HUES6 (cell line): Measurements from ENCODE around the gene CHSY1.
"Not testable (repeated sequence)": the region's sequence is repeated elsewhere in the genome, so short reads cannot be mapped to it uniquely, and the experiment has no call there.

Experiments used
- H3K27ac ChIP-seq: 2 replicates; pipeline ENCODE4 v1.7.0; 2013; ENCODE audit warnings: low read depth, mild to moderate bottlenecking, low read length, inconsistent platforms
- H3K27me3 ChIP-seq: 2 replicates; pipeline ENCODE4 v1.6.1; 2013; ENCODE audit warnings: low read length; ENCODE audit not compliant: control insufficient read depth, insufficient read depth
- H3K36me3 ChIP-seq: 2 replicates; pipeline ENCODE4 v1.6.1; 2013; ENCODE audit warnings: low read length; ENCODE audit not compliant: control insufficient read depth, insufficient read depth
- H3K4me1 ChIP-seq: 2 replicates; pipeline ENCODE4 v1.6.1; 2013; ENCODE audit warnings: low read length; ENCODE audit not compliant: control insufficient read depth, insufficient read depth
- H3K4me3 ChIP-seq: 2 replicates; pipeline ENCODE4 v1.5.1; 2013; ENCODE audit warnings: low read depth, low read length
- H3K9ac ChIP-seq: one replicate; pipeline ENCODE4 v1.6.1; 2013; ENCODE audit warnings: mild to moderate bottlenecking, low read length
- H3K9me3 ChIP-seq: 2 replicates; pipeline ENCODE4 v1.6.1; 2013; ENCODE audit warnings: low read depth, low read length; ENCODE audit not compliant: control insufficient read depth, insufficient read depth

CHSY1 gene

GRCh38 chr15:101126618-101127505 lies 125.0 kb downstream of the CHSY1 start:
- H3K27ac ChIP-seq = no peak overlapping the region
- peaks cover 14% of the 10 kb centered on the region for H3K9me3 ChIP-seq
- no peak overlapping the region for H3K4me3 ChIP-seq
- H3K4me1 ChIP-seq = peaks cover 22% of the 10 kb centered on the region
- H3K9ac ChIP-seq = no peak overlapping the region
- H3K36me3 ChIP-seq = no peaks in the 10 kb centered on the region
- no peaks in the 10 kb centered on the region for H3K27me3 ChIP-seq

- H3K36me3 ChIP-seq, H3K4me3 ChIP-seq, H3K9ac ChIP-seq, H3K27me3 ChIP-seq, H3K27ac ChIP-seq: not testable (repeated sequence)
- peaks cover 14% of the 10 kb centered on the region for H3K9me3 ChIP-seq
- peaks cover 31% of the 10 kb centered on the region for H3K4me1 ChIP-seq
Measured at GRCh38 chr15:101125881-101126428, 125.9 kb downstream of the CHSY1 start.
